Gastrocnemius medialis (tissue), 4 donors: Measurements from ENCODE around the gene BRIP1.

Experiments used
- POLR2A ChIP-seq, 2 donors: fragments of 450-650 bp; IDR thresholded peaks; one replicate each; pipeline ENCODE4 v1.6.1; 2017; ENCODE audit warnings: antibody characterized with exemption in 2 of 2, mild to moderate bottlenecking in 2 of 2, moderate library complexity in 2 of 2
- TF ChIP-seq, protein P1 (sequence below), 5 experiments: fragments of 450-650 bp in 3 of 5; fragments of 200-600 bp in 2 of 5; sonication (generic) in 2 of 5; IDR thresholded peaks in 4 of 5; conservative IDR thresholded peaks in 1 of 5; 1 replicate in 4 of 5; 2 replicates in 1 of 5; pipeline ENCODE4 v1.5.1; 2016 to 2019; ENCODE audit warnings: antibody characterized with exemption in 5 of 5, mild to moderate bottlenecking in 3 of 5, moderate library complexity in 3 of 5

- TF ChIP-seq, protein P1, sequence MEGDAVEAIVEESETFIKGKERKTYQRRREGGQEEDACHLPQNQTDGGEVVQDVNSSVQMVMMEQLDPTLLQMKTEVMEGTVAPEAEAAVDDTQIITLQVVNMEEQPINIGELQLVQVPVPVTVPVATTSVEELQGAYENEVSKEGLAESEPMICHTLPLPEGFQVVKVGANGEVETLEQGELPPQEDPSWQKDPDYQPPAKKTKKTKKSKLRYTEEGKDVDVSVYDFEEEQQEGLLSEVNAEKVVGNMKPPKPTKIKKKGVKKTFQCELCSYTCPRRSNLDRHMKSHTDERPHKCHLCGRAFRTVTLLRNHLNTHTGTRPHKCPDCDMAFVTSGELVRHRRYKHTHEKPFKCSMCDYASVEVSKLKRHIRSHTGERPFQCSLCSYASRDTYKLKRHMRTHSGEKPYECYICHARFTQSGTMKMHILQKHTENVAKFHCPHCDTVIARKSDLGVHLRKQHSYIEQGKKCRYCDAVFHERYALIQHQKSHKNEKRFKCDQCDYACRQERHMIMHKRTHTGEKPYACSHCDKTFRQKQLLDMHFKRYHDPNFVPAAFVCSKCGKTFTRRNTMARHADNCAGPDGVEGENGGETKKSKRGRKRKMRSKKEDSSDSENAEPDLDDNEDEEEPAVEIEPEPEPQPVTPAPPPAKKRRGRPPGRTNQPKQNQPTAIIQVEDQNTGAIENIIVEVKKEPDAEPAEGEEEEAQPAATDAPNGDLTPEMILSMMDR (IDR thresholded peaks at IDR 0.05 in 4 of 5, conservative IDR thresholded peaks at IDR 0.05 in 1 of 5) = no peak
- TF ChIP-seq POLR2A (IDR thresholded peaks at IDR 0.05) = no peak
Observed at GRCh38 chr17:61683466-61683865, 179.9 kb downstream of the BRIP1 start.
